HFFc6 (cell line): ENCODE measurements around the gene SEPTIN10. TPM values are rescaled to one million over a fixed set of nuclear protein-coding genes. Genes with fewer than 3 reads are reported as not detected.

Experiments used
- DNase-seq: peaks from one replicate; pipeline ENCODE4 v3.0.0-alpha.2; 2018
- H3K27ac Mint-ChIP-seq: 2 replicates; pipeline ENCODE4 v1.8.0; 2020; ENCODE audit warnings: mild to moderate bottlenecking, mixed read lengths
- H3K27me3 Mint-ChIP-seq: 2 replicates; pipeline ENCODE4 v1.8.0; 2021; ENCODE audit warnings: mild to moderate bottlenecking, moderate library complexity, mixed read lengths; ENCODE audit not compliant: insufficient read depth
- H3K36me3 Mint-ChIP-seq: 2 replicates; pipeline ENCODE4 v1.8.0; 2021; ENCODE audit warnings: low read depth, mixed read lengths
- H3K4me1 Mint-ChIP-seq: 2 replicates; pipeline ENCODE4 v1.8.0; 2020; ENCODE audit warnings: low read depth, mixed read lengths
- H3K4me3 Mint-ChIP-seq: 2 replicates; pipeline ENCODE4 v1.8.0; 2020; ENCODE audit warnings: mild to moderate bottlenecking, moderate library complexity, mixed read lengths
- H3K9me3 Mint-ChIP-seq: 2 replicates; pipeline ENCODE4 v1.8.0; 2020; ENCODE audit warnings: mild to moderate bottlenecking, mixed read lengths
- CTCF ChIP-seq: fragments of 200-600 bp; sonication (generic); IDR thresholded peaks from 2 replicates; pipeline ENCODE4 v1.5.0; 2021; ENCODE audit warnings: antibody characterized with exemption, mild to moderate bottlenecking
- total RNA-seq, 6 experiments: library from RNA; stranded (reverse); fragmentation: NEBNext Ultra II Directional; extraction: Animal tissue kit (Norgen Biotek cat#: 25700); gene quantifications; 2 replicates in 1 of 6; 3 replicates in 5 of 6; pipeline ENCODE4 v1.2.3, GENCODE V29; 2021

The SEPTIN10 gene
- total RNA-seq, 6 experiments from 2014 or later = 102 to 127 (median 114) TPM

GRCh38 chr2:109498906-109499305 is 114.9 kb downstream of the SEPTIN10 start:
- TF ChIP-seq CTCF = no peak
- Mint-ChIP-seq H3K27ac (no peak overlapping the region), H3K36me3 (peaks cover 4% of the 10 kb centered on the region; the same call in 1 of the 2 replicates), H3K9me3 (no peaks in the 10 kb centered on the region), H3K27me3 (peaks cover 3% of the 10 kb centered on the region; the same call in 1 of the 2 replicates), H3K4me1 (peaks cover 25% of the 10 kb centered on the region), H3K4me3 (no peak overlapping the region)
- DNase-seq = no peak

GRCh38 chr2:109497911-109498870 is 115.6 kb downstream of the SEPTIN10 start:
- Mint-ChIP-seq H3K4me3 (peak overlapping the region; percentile 54; the same call in 1 of the 2 replicates), H3K27ac (peak overlapping the region; percentile 43; the same call in 1 of the 2 replicates), H3K36me3 (peaks cover 4% of the 10 kb centered on the region; the same call in 1 of the 2 replicates), H3K9me3 (no peaks in the 10 kb centered on the region), H3K4me1 (peaks cover 25% of the 10 kb centered on the region), H3K27me3 (peaks cover 3% of the 10 kb centered on the region; the same call in 1 of the 2 replicates)
- TF ChIP-seq CTCF = no peak
- DNase-seq = no peak

- Mint-ChIP-seq H3K36me3 (peaks cover 4% of the 10 kb centered on the region; the same call in 1 of the 2 replicates), H3K4me3 (peak overlapping the region; percentile 54; the same call in 1 of the 2 replicates), H3K27me3 (peaks cover 3% of the 10 kb centered on the region; the same call in 1 of the 2 replicates), H3K9me3 (no peaks in the 10 kb centered on the region), H3K27ac (no peak overlapping the region), H3K4me1 (peaks cover 25% of the 10 kb centered on the region)
- peak; percentile 68 for DNase-seq
- TF ChIP-seq CTCF = no peak
Observed at GRCh38 chr2:109497463-109497862, 116.3 kb downstream of the SEPTIN10 start.

- TF ChIP-seq CTCF = no peak
- Mint-ChIP-seq H3K36me3 (peaks cover 4% of the 10 kb centered on the region; the same call in 1 of the 2 replicates), H3K9me3 (no peaks in the 10 kb centered on the region), H3K27ac (no peak overlapping the region), H3K27me3 (no peaks in the 10 kb centered on the region), H3K4me1 (peaks cover 25% of the 10 kb centered on the region), H3K4me3 (no peak overlapping the region)
- DNase-seq = no peak
Observed at GRCh38 chr2:109494351-109494750, 119.4 kb downstream of the SEPTIN10 start.

GRCh38 chr2:109493176-109493935 is 120.4 kb downstream of the SEPTIN10 start:
- no peak for TF ChIP-seq CTCF
- DNase-seq = no peak
- H3K4me1 Mint-ChIP-seq = peaks cover 26% of the 10 kb centered on the region
- H3K4me3 Mint-ChIP-seq = no peak overlapping the region
- H3K9me3 Mint-ChIP-seq = no peaks in the 10 kb centered on the region
- no peak overlapping the region for H3K27ac Mint-ChIP-seq
- peaks cover 4% of the 10 kb centered on the region; the same call in 1 of the 2 replicates for H3K36me3 Mint-ChIP-seq
- no peaks in the 10 kb centered on the region for H3K27me3 Mint-ChIP-seq
